ENCODE measurements around the gene MRPL14. TPM values are rescaled to one million over a fixed set of nuclear protein-coding genes. Genes with fewer than 3 reads are reported as not detected.

Gene MRPL14
- total and polyA plus RNA-seq, 9 of the 15 experiments (the other 6 are each of a cell fraction or from before 2014, with no cell fraction given) = 126 to 424 (median 165) TPM

- TF ChIP-seq HEY1 (CRISPR knock-in tag; IDR thresholded peaks at IDR 0.05; ENCODE audit: borderline replicate concordance) (no peak), IRF2 (CRISPR knock-in tag; IDR thresholded peaks at IDR 0.05) (no peak), POLR2G (IDR thresholded peaks at IDR 0.05; ENCODE audit: low read depth, low read length) (peak; percentile 47), ADNP (tag; IDR thresholded peaks at IDR 0.05) (no peak), CREM (IDR thresholded peaks at IDR 0.05; ENCODE audit: low read depth) (peak; percentile 12; the same call in 1 of the 2 replicates), HOMEZ (CRISPR knock-in tag; IDR thresholded peaks at IDR 0.05) (no peak), SMARCB1 (IDR thresholded peaks at IDR 0.05; ENCODE audit: insufficient read length, low read depth) (no peak)
- TF ChIP-seq, protein P1, sequence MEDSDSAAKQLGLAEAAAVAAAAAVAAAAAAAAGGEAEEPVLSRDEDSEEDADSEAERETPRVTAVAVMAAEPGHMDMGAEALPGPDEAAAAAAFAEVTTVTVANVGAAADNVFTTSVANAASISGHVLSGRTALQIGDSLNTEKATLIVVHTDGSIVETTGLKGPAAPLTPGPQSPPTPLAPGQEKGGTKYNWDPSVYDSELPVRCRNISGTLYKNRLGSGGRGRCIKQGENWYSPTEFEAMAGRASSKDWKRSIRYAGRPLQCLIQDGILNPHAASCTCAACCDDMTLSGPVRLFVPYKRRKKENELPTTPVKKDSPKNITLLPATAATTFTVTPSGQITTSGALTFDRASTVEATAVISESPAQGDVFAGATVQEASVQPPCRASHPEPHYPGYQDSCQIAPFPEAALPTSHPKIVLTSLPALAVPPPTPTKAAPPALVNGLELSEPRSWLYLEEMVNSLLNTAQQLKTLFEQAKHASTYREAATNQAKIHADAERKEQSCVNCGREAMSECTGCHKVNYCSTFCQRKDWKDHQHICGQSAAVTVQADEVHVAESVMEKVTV (CRISPR knock-in tag; IDR thresholded peaks at IDR 0.05) = no peak
These were observed 29.4 kb upstream of the MRPL14 start (continued) for GRCh38 chr6:44156494-44157151.

Measured in K562 (cell line).